ENCODE results near the gene PCNX3. TPM values are rescaled to one million over a fixed set of nuclear protein-coding genes. Genes with fewer than 3 reads are reported as not detected.

The PCNX3 gene
- total and polyA plus RNA-seq, 2 donors (not counting 1 experiment from before 2014, with no cell fraction given) = 8.0 to 14.7 TPM

- H3K27ac ChIP-seq (ENCODE audit: insufficient read depth, low read length) = no peak overlapping the region
- H3K9me3 ChIP-seq (ENCODE audit: control insufficient read depth, insufficient read depth, low read depth, low read length) = no peaks in the 10 kb centered on the region
- H2AFZ ChIP-seq (ENCODE audit: low read length) = no peak overlapping the region
- H3K79me2 ChIP-seq (ENCODE audit: control insufficient read depth, insufficient read depth, low read length) = peaks cover 4% of the 10 kb centered on the region
- no peaks in the 10 kb centered on the region for H4K20me1 ChIP-seq (ENCODE audit: control insufficient read depth, extremely low read depth, insufficient read depth, low read length)
- no peaks in the 10 kb centered on the region for H3K27me3 ChIP-seq (ENCODE audit: control insufficient read depth, insufficient read depth, low read length)
- no peak for DNase-seq (ENCODE audit: low read depth in 2 of 2)
- no peak for TF ChIP-seq CTCF (conservative IDR thresholded peaks at IDR 0.05 in 1 of 2, IDR thresholded peaks at IDR 0.05 in 1 of 2; ENCODE audit: low read depth in 1 of 2, low read length in 2 of 2)
- no peak for TF ChIP-seq EZH2 (IDR thresholded peaks at IDR 0.05; ENCODE audit: low read length, missing control alignments)
- peaks cover 23% of the 10 kb centered on the region for H3K4me1 ChIP-seq (ENCODE audit: control insufficient read depth, extremely low read depth, insufficient read depth, low read length)
- no peak overlapping the region for H3K9ac ChIP-seq (ENCODE audit: insufficient read depth, low read length)
- peaks cover 28% of the 10 kb centered on the region for H3K36me3 ChIP-seq (ENCODE audit: control insufficient read depth, insufficient read depth, low read length)
- H3K4me3 ChIP-seq (replicated peaks in 1 of 4; ENCODE audit: control extremely low read depth in 1 of 4, insufficient read depth in 1 of 4, low read depth in 3 of 4, low read length in 4 of 4) = no peak overlapping the region
- no peak overlapping the region for H3K4me2 ChIP-seq (ENCODE audit: extremely low read depth, insufficient read depth, low read length)
Observed at GRCh38 chr11:65639623-65640482, 24.3 kb downstream of the PCNX3 start.

GRCh38 chr11:65640483-65641296 lies 25.1 kb downstream of the PCNX3 start:
- no peaks in the 10 kb centered on the region for H3K9me3 ChIP-seq (ENCODE audit: control insufficient read depth, insufficient read depth, low read depth, low read length)
- H3K79me2 ChIP-seq (ENCODE audit: control insufficient read depth, insufficient read depth, low read length) = peaks cover 4% of the 10 kb centered on the region
- H3K27ac ChIP-seq (ENCODE audit: insufficient read depth, low read length) = no peak overlapping the region
- no peak overlapping the region for H3K9ac ChIP-seq (ENCODE audit: insufficient read depth, low read length)
- no peaks in the 10 kb centered on the region for H3K27me3 ChIP-seq (ENCODE audit: control insufficient read depth, insufficient read depth, low read length)
- H3K36me3 ChIP-seq (ENCODE audit: control insufficient read depth, insufficient read depth, low read length) = peaks cover 26% of the 10 kb centered on the region
- no peak overlapping the region for H2AFZ ChIP-seq (ENCODE audit: low read length)
- no peak overlapping the region for H3K4me2 ChIP-seq (ENCODE audit: extremely low read depth, insufficient read depth, low read length)
- H3K4me1 ChIP-seq (ENCODE audit: control insufficient read depth, extremely low read depth, insufficient read depth, low read length) = peaks cover 23% of the 10 kb centered on the region
- no peak for DNase-seq (ENCODE audit: low read depth in 2 of 2)
- no peaks in the 10 kb centered on the region for H4K20me1 ChIP-seq (ENCODE audit: control insufficient read depth, extremely low read depth, insufficient read depth, low read length)
- no peak overlapping the region for H3K4me3 ChIP-seq (replicated peaks in 1 of 4; ENCODE audit: control extremely low read depth in 1 of 4, insufficient read depth in 1 of 4, low read depth in 3 of 4, low read length in 4 of 4)
- no peak for TF ChIP-seq EZH2 (IDR thresholded peaks at IDR 0.05; ENCODE audit: low read length, missing control alignments)
- TF ChIP-seq CTCF (conservative IDR thresholded peaks at IDR 0.05 in 1 of 2, IDR thresholded peaks at IDR 0.05 in 1 of 2; ENCODE audit: low read depth in 1 of 2, low read length in 2 of 2) = no peak

GRCh38 chr11:65641297-65642013 lies 25.9 kb downstream of the PCNX3 start:
- H3K36me3 ChIP-seq (ENCODE audit: control insufficient read depth, insufficient read depth, low read length) = peaks cover 32% of the 10 kb centered on the region
- H3K27ac ChIP-seq (ENCODE audit: insufficient read depth, low read length) = no peak overlapping the region
- DNase-seq (ENCODE audit: low read depth in 2 of 2) = no peak
- H3K9ac ChIP-seq (ENCODE audit: insufficient read depth, low read length) = no peak overlapping the region
- no peak overlapping the region for H2AFZ ChIP-seq (ENCODE audit: low read length)
- H3K9me3 ChIP-seq (ENCODE audit: control insufficient read depth, insufficient read depth, low read depth, low read length) = no peaks in the 10 kb centered on the region
- H4K20me1 ChIP-seq (ENCODE audit: control insufficient read depth, extremely low read depth, insufficient read depth, low read length) = no peaks in the 10 kb centered on the region
- H3K4me2 ChIP-seq (ENCODE audit: extremely low read depth, insufficient read depth, low read length) = no peak overlapping the region
- H3K27me3 ChIP-seq (ENCODE audit: control insufficient read depth, insufficient read depth, low read length) = no peaks in the 10 kb centered on the region
- H3K4me3 ChIP-seq (replicated peaks in 1 of 4; ENCODE audit: control extremely low read depth in 1 of 4, insufficient read depth in 1 of 4, low read depth in 3 of 4, low read length in 4 of 4) = no peak overlapping the region
- H3K79me2 ChIP-seq (ENCODE audit: control insufficient read depth, insufficient read depth, low read length) = peaks cover 4% of the 10 kb centered on the region
- no peak for TF ChIP-seq CTCF (conservative IDR thresholded peaks at IDR 0.05 in 1 of 2, IDR thresholded peaks at IDR 0.05 in 1 of 2; ENCODE audit: low read depth in 1 of 2, low read length in 2 of 2)
- TF ChIP-seq EZH2 (IDR thresholded peaks at IDR 0.05; ENCODE audit: low read length, missing control alignments) = no peak
- peaks cover 23% of the 10 kb centered on the region for H3K4me1 ChIP-seq (ENCODE audit: control insufficient read depth, extremely low read depth, insufficient read depth, low read length)
